ENCODE measurements around the gene FBXL20.

DNA sequence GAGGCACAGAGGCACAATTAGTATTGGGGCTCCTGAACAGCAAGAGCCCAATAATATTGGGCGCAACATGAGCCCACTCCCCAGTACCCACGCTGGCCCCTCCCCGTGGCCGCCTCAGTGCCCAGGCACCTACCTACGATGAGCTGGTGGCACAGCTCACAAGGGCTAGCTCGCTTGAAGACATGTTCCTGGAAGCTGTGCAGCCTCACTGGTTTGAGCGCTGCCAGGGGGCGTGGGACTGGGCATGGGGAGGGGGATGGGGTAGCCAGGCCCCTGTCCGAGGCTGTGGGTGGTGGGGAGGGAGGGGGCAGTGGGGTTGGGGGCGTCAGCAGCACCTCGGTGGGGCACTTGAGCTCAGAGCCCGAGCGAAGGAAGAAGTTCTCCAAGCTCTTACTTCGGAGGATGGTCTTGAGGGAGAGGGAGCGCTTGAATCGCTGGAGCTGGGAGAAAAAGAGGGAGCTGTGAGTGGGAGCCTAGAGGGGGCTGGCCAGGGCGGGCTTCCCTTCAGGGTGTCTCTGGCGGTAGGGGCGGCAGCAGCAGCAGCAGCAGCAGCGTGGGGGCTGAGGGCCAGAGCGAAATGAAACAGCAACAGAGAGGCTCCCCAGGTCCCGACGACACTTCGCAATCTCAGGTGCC, 183.6 kb downstream of the FBXL20 start:
- TF ChIP-seq, protein P1, sequence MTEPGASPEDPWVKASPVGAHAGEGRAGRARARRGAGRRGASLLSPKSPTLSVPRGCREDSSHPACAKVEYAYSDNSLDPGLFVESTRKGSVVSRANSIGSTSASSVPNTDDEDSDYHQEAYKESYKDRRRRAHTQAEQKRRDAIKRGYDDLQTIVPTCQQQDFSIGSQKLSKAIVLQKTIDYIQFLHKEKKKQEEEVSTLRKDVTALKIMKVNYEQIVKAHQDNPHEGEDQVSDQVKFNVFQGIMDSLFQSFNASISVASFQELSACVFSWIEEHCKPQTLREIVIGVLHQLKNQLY (CRISPR knock-in tag; IDR thresholded peaks at IDR 0.05): no peak
- no peak for TF ChIP-seq FOXJ3 (CRISPR knock-in tag; IDR thresholded peaks at IDR 0.05; ENCODE audit: borderline replicate concordance)
- TF ChIP-seq, protein P2, sequence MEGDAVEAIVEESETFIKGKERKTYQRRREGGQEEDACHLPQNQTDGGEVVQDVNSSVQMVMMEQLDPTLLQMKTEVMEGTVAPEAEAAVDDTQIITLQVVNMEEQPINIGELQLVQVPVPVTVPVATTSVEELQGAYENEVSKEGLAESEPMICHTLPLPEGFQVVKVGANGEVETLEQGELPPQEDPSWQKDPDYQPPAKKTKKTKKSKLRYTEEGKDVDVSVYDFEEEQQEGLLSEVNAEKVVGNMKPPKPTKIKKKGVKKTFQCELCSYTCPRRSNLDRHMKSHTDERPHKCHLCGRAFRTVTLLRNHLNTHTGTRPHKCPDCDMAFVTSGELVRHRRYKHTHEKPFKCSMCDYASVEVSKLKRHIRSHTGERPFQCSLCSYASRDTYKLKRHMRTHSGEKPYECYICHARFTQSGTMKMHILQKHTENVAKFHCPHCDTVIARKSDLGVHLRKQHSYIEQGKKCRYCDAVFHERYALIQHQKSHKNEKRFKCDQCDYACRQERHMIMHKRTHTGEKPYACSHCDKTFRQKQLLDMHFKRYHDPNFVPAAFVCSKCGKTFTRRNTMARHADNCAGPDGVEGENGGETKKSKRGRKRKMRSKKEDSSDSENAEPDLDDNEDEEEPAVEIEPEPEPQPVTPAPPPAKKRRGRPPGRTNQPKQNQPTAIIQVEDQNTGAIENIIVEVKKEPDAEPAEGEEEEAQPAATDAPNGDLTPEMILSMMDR (IDR thresholded peaks at IDR 0.05): no peak
- no peak for TF ChIP-seq EMX1 (CRISPR knock-in tag; IDR thresholded peaks at IDR 0.05)
- TF ChIP-seq KAT7 (CRISPR knock-in tag; IDR thresholded peaks at IDR 0.05; ENCODE audit: borderline replicate concordance): no peak
- no peak for TF ChIP-seq ZNF121 (CRISPR knock-in tag; IDR thresholded peaks at IDR 0.05)
- no peak for TF ChIP-seq ZNF512 (CRISPR knock-in tag; IDR thresholded peaks at IDR 0.05; ENCODE audit: borderline replicate concordance)
- no peak for TF ChIP-seq ZNF263 (CRISPR knock-in tag; IDR thresholded peaks at IDR 0.05; ENCODE audit: low read depth)
- TF ChIP-seq ELF4 (CRISPR knock-in tag; IDR thresholded peaks at IDR 0.05; ENCODE audit: low read depth): no peak
- TF ChIP-seq CREB1 (CRISPR knock-in tag; IDR thresholded peaks at IDR 0.05): no peak
- no peak for TF ChIP-seq USF1 (CRISPR knock-in tag; IDR thresholded peaks at IDR 0.05)
- no peak for TF ChIP-seq CREM (CRISPR knock-in tag; IDR thresholded peaks at IDR 0.05)
- no peak for TF ChIP-seq ZNF138 (CRISPR knock-in tag; conservative IDR thresholded peaks at IDR 0.05)

Data from WTC11 (cell line).